Naive thymus-derived CD8-positive, alpha-beta T cell (primary cell): ENCODE measurements around the gene CREB3L1. TPM values are rescaled to one million over a fixed set of nuclear protein-coding genes. Genes with fewer than 3 reads are reported as not detected.
"Not testable (repeated sequence)": the region's sequence is repeated elsewhere in the genome, so short reads cannot be mapped to it uniquely, and the experiment has no call there.

Experiments used
- ATAC-seq, 2 donors: fragments of 150-1000 bp; cut with Tn5 transposase in 1 of 2; sonication (Bioruptor Pico), chemical (Tn5 transposase) in 1 of 2; 1 replicate in 1 of 2; 2 replicates in 1 of 2; pipeline ENCODE4 v1.10.0; 2021; ENCODE audit warnings: mild to moderate bottlenecking in 2 of 2, moderate library complexity in 2 of 2
- POLR2A ChIA-PET: fragments of 350-600 bp; sonication (Branson Sonifier 250); formaldehyde crosslinking; loops from one replicate; lab custom pipeline; 2021; ENCODE audit warnings: antibody characterized with exemption; lab: Charles Lee
- DNase-seq, 10 donors: peaks; one replicate each; pipeline versions ENCODE4 v3.0.0 to v3.0.0-alpha.2; 2020 to 2022
- H3K27ac Mint-ChIP-seq, 10 donors: one replicate each; pipeline ENCODE4 v1.8.0; 2020 to 2022; ENCODE audit warnings: mild to moderate bottlenecking in 10 of 10, mixed read lengths in 10 of 10, moderate library complexity in 4 of 10, inconsistent platforms in 1 of 10
- H3K27me3 Mint-ChIP-seq, 5 donors: one replicate each; pipeline ENCODE4 v1.8.0; 2021 to 2022; ENCODE audit warnings: mixed read lengths in 5 of 5
- H3K36me3 Mint-ChIP-seq, 3 donors: one replicate each; pipeline ENCODE4 v1.8.0; 2020 to 2022; ENCODE audit warnings: mixed read lengths in 3 of 3, mild to moderate bottlenecking in 2 of 3, inconsistent platforms in 1 of 3
- H3K4me1 Mint-ChIP-seq, 4 donors: one replicate each; pipeline ENCODE4 v1.8.0; 2021 to 2022; ENCODE audit warnings: mixed read lengths in 4 of 4
- H3K4me3 Mint-ChIP-seq, 10 donors: one replicate each; pipeline ENCODE4 v1.8.0; 2020 to 2022; ENCODE audit warnings: mild to moderate bottlenecking in 10 of 10, mixed read lengths in 10 of 10, moderate library complexity in 6 of 10, inconsistent platforms in 1 of 10
- H3K9me3 Mint-ChIP-seq, 9 donors: one replicate each; pipeline ENCODE4 v1.8.0; 2020 to 2022; ENCODE audit warnings: mixed read lengths in 9 of 9, mild to moderate bottlenecking in 3 of 9, inconsistent platforms in 1 of 9, moderate library complexity in 1 of 9
- polyA plus RNA-seq, 3 donors: library from polyadenylated mRNA; unstranded; fragments of 300-500 nt; fragmentation: Illumina TruSeq; gene quantifications; one replicate each; pipeline ENCODE4 v1.2.3, GENCODE V29; 2021
- total RNA-seq, 8 experiments: library from RNA in 2 of 8; stranded (reverse) in 2 of 8; gene quantifications; one replicate each; pipeline ENCODE4 v1.2.3 and lab custom pipeline; 2021 to 2026

The CREB3L1 gene
- total and polyA plus RNA-seq, 5 experiments from 2014 or later, result not detected

- ATAC-seq, result no peak
Observed at GRCh38 chr11:46249938-46250744, 27.3 kb upstream of the CREB3L1 start.

DNA sequence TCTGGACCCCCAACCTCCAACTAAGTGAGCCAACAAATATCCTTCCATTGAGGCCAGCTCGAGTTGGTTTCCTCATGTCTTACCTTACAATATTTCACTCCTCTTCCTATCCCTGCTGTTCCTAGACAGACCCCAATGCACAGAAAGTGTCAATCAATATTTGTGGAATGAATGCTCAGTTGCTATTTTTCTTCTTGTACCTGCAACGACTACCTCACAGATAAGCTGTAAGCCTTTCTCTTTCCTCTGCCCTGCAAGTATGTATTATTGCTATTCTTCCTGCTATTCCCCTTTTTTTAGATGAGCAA is 26.8 kb upstream of the CREB3L1 start:
- DNase-seq (no peak), ATAC-seq (no peak)
- Mint-ChIP-seq H3K4me1 (peaks cover 0 to 1% (median 0%) of the 10 kb centered on the region in 4 donors), H3K36me3 (no peaks in the 10 kb centered on the region), H3K27ac (no peak overlapping the region), H3K27me3 (peaks cover 0 to 3% (median 0%) of the 10 kb centered on the region in 5 donors), H3K9me3 (no peaks in the 10 kb centered on the region), H3K4me3 (peak overlapping the region in 1 of 10 donors; percentile 59)
- POLR2A ChIA-PET, result no interaction called here

More at GRCh38 chr11:46249938-46250744, 27.3 kb upstream of the CREB3L1 start:
- DNase-seq, result no peak
- H3K9me3 Mint-ChIP-seq, result no peaks in the 10 kb centered on the region
- H3K4me3 Mint-ChIP-seq, result no peak overlapping the region
- H3K27ac Mint-ChIP-seq, result no peak overlapping the region
- peaks cover 0 to 1% (median 0%) of the 10 kb centered on the region in 4 donors for H3K4me1 Mint-ChIP-seq
- H3K36me3 Mint-ChIP-seq, result no peaks in the 10 kb centered on the region
- H3K27me3 Mint-ChIP-seq, result peaks cover 0 to 4% (median 0%) of the 10 kb centered on the region in 5 donors
- POLR2A ChIA-PET, result no interaction called here

DNA sequence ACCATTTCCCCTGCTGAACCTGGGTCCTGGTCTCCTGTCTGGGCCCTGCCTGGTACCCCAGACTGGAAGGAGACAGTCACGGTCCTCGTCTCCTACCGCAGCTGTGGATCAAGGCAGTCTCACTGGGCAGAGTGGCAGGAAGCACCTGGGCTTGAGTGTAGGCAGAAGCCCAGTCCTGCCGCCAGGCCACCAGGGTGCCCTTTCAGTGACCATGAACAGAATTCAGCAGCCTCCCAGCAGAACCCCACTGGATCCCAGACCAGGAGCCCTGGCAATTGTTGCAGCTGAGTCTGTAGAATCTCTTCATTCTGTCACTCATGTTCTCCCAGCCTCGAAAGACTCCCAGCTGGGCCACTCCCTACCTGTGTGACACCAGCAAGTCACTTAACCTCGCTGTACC is 25.5 kb upstream of the CREB3L1 start:
- POLR2A ChIA-PET, result no interaction called here
- ATAC-seq (no peak), DNase-seq (no peak)
- Mint-ChIP-seq H3K4me1 (peaks cover 0 to 1% (median 0%) of the 10 kb centered on the region in 4 donors), H3K4me3 (no peak overlapping the region), H3K36me3 (no peaks in the 10 kb centered on the region), H3K27me3 (peaks cover 0 to 3% (median 0%) of the 10 kb centered on the region in 5 donors), H3K9me3 (no peaks in the 10 kb centered on the region), H3K27ac (no peak overlapping the region)

DNA sequence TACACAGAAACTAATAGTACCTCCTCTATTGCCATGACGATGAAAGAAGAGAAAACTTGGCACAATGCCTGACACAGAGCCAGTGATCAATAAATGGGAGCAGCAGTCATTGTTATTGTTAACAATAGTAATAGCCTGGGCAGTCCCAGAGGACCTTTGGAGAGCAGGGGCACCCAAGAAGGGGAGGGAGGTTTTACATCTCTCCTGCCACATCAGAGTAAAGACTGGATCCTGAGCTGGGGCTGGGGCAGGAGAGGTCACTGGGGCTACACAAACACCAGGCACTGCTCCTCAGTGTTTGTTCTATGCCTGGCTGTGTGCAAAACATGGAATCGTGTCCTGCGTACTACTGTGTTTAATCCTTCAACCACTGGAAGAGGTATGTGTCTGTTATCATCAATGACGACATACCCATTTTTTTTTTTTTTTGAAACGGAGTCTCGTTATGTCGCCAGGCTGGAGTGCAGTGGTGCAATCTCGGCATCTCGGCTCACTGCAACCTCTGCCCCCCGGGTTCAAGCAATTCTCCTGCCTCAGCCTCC is 25.0 kb upstream of the CREB3L1 start:
- H3K27ac Mint-ChIP-seq, result no peak overlapping the region
- H3K4me3 Mint-ChIP-seq, result no peak overlapping the region
- H3K36me3 Mint-ChIP-seq, result no peaks in the 10 kb centered on the region
- H3K27me3 Mint-ChIP-seq, result peaks cover 0 to 3% (median 0%) of the 10 kb centered on the region in 5 donors
- DNase-seq (no peak), ATAC-seq (no peak)
- POLR2A ChIA-PET, result no interaction called here
- peaks cover 0 to 1% (median 0%) of the 10 kb centered on the region in 4 donors for H3K4me1 Mint-ChIP-seq
- no peaks in the 10 kb centered on the region for H3K9me3 Mint-ChIP-seq

- Mint-ChIP-seq H3K27me3 (peaks cover 0 to 3% (median 0%) of the 10 kb centered on the region in 5 donors), H3K36me3 (no peaks in the 10 kb centered on the region), H3K4me3 (no peak overlapping the region), H3K4me1 (peaks cover 0 to 1% (median 0%) of the 10 kb centered on the region in 4 donors), H3K27ac (no peak overlapping the region), H3K9me3 (no peaks in the 10 kb centered on the region)
- no peak for ATAC-seq
- DNase-seq, result no peak
- POLR2A ChIA-PET, result no interaction called here
Observed at GRCh38 chr11:46253258-46254132, 24.0 kb upstream of the CREB3L1 start.

- Mint-ChIP-seq H3K36me3 (no peaks in the 10 kb centered on the region), H3K4me1 (no peaks in the 10 kb centered on the region), H3K4me3 (no peak overlapping the region), H3K27me3 (peaks cover 0 to 3% (median 0%) of the 10 kb centered on the region in 5 donors), H3K27ac (no peak overlapping the region), H3K9me3 (no peaks in the 10 kb centered on the region)
- ATAC-seq, result no peak
- no peak for DNase-seq
- POLR2A ChIA-PET, result no interaction called here
Observed at GRCh38 chr11:46254133-46254491, 23.4 kb upstream of the CREB3L1 start.

- no peaks in the 10 kb centered on the region for H3K4me1 Mint-ChIP-seq
- no peaks in the 10 kb centered on the region for H3K36me3 Mint-ChIP-seq
- H3K9me3 Mint-ChIP-seq, result no peaks in the 10 kb centered on the region
- no peak overlapping the region for H3K27ac Mint-ChIP-seq
- no peak overlapping the region for H3K4me3 Mint-ChIP-seq
- POLR2A ChIA-PET, result no interaction called here
- ATAC-seq, result no peak
- no peak for DNase-seq
- peaks cover 0 to 3% (median 0%) of the 10 kb centered on the region in 5 donors for H3K27me3 Mint-ChIP-seq
Observed at GRCh38 chr11:46256540-46257001, 20.9 kb upstream of the CREB3L1 start.

DNA sequence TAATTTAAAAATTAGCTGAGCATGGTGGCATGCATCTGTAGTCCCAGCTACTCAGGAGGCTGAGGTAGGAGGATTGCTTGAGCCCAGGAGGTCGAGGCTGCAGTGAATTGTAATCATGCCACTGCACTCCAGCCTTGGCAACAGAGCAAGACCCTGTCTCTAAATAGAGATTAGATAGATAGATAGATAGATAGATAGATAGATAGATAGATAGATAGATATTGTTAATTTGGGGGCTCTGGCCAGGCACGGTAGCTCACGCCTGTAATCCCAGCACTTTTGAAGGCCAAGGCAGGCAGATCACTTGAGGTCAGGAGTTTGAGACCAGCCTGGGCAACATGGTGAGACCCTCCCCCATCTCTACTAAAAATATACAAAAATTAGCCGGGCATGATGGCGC is 18.1 kb upstream of the CREB3L1 start:
- H3K27ac Mint-ChIP-seq, H3K9me3 Mint-ChIP-seq, H3K4me3 Mint-ChIP-seq, POLR2A ChIA-PET, H3K4me1 Mint-ChIP-seq, H3K27me3 Mint-ChIP-seq, DNase-seq, H3K36me3 Mint-ChIP-seq, ATAC-seq: not testable (repeated sequence)

DNA sequence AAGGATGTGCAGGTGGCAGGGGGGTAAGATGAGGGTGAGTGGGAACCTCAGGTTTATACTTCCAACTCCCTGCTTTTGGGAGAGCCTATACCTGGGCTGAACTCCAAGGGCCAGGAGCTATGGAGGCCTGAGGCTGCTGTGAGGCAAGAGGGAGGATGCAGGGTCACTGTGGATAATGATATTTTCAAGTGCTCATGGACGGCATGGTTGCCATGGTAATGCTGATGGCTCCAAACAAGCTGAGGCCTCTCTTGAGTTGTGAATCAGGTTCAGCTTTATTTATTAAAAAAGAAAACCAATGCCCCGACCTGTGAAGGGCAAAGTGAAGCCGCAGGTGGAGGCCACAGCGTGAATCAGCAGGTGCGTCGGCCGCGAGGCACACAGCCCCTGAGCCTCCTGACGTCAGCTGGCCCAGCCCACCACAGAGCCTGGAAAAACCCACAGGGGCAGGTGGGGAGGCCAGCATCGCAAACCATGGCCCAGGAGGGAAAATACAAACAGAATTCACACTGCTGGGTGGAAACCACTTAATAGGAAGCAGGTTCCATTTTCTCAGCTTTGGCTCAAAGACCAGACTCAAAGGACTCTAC is 17.4 kb upstream of the CREB3L1 start:
- H3K27ac Mint-ChIP-seq, result no peak overlapping the region
- POLR2A ChIA-PET, result no interaction called here
- DNase-seq (no peak), ATAC-seq (no peak)
- H3K36me3 Mint-ChIP-seq, result no peaks in the 10 kb centered on the region
- H3K9me3 Mint-ChIP-seq, result no peaks in the 10 kb centered on the region
- H3K4me3 Mint-ChIP-seq, result no peak overlapping the region
- H3K27me3 Mint-ChIP-seq, result peaks cover 0 to 2% (median 2%) of the 10 kb centered on the region in 5 donors
- no peaks in the 10 kb centered on the region for H3K4me1 Mint-ChIP-seq

DNA sequence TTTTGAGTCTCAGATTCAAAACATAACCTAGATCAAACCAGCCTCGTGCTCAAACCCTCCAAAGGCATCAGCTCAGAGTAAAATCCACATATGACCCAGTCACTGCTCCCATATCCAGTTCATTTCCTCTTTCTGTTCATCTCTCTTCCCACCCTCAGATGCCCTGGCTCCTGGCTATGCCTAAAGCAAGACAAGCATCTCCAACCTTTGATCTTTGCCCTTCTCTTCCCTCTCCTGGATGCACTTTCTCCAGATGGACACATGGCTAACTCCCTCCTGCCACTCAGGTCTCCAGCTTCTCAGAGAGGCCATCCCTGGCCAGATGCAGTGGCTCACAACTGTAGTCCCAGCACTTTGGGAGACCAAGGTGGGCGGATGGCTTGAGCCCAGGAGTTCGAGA is 14.3 kb upstream of the CREB3L1 start:
- DNase-seq (no peak), ATAC-seq (no peak)
- Mint-ChIP-seq H3K4me1 (no peaks in the 10 kb centered on the region), H3K27ac (peak overlapping the region in 1 of 10 donors; percentile 62), H3K27me3 (peaks cover 0 to 3% (median 2%) of the 10 kb centered on the region in 5 donors), H3K9me3 (no peaks in the 10 kb centered on the region), H3K4me3 (no peak overlapping the region), H3K36me3 (no peaks in the 10 kb centered on the region)
- POLR2A ChIA-PET, result no interaction called here

- Mint-ChIP-seq H3K27me3 (peaks cover 0 to 3% (median 2%) of the 10 kb centered on the region in 5 donors), H3K27ac (no peak overlapping the region), H3K36me3 (no peaks in the 10 kb centered on the region), H3K4me1 (no peaks in the 10 kb centered on the region), H3K9me3 (no peaks in the 10 kb centered on the region), H3K4me3 (no peak overlapping the region)
- POLR2A ChIA-PET, result no interaction called here
- DNase-seq, result no peak
- ATAC-seq, result no peak
Observed at GRCh38 chr11:46264030-46264429, 13.4 kb upstream of the CREB3L1 start.

DNA sequence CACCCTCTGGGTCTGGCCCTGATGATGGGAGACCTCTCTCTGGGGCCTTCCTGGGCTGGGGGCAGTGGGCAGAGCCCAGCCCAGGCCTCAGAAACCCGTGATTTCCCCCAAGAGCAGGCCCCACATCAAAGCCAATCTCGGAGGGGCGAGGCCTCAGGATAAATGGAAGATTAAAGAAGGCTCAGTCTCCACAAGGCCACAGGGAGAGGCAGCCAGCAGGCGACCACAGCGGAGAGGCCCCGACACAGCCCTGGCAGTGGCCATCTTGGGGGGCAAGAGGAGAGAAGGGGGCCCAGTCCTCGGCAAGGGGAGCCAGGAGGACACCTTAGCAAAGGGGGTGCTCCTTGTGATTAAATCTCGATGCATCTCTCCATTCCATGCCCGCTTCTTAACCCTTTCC is 12.5 kb upstream of the CREB3L1 start:
- Mint-ChIP-seq H3K9me3 (no peaks in the 10 kb centered on the region), H3K4me1 (no peaks in the 10 kb centered on the region), H3K36me3 (no peaks in the 10 kb centered on the region), H3K4me3 (no peak overlapping the region), H3K27ac (no peak overlapping the region), H3K27me3 (peaks cover 0 to 3% (median 2%) of the 10 kb centered on the region in 5 donors)
- DNase-seq (no peak), ATAC-seq (no peak)
- POLR2A ChIA-PET, result interaction anchor here (0.7 kb wide), 1 partner anchor 68 kb away, joined by 4 read pairs; no protein-coding TSS in a partner anchor
